ENCODE data around the gene SAE1.
A peak's percentile ranks its signal among the peaks of the same experiment; 100 is the strongest.

SAE1 gene

GRCh38 chr19:47120470-47121067, 10.1 kb upstream of the SAE1 start:
- H3K36me3 Mint-ChIP-seq (ENCODE audit: low read depth) = no peaks in the 10 kb centered on the region
- no peak overlapping the region for H3K27ac Mint-ChIP-seq
- no peak for DNase-seq
- no peak for TF ChIP-seq CTCF (IDR thresholded peaks at IDR 0.05)
- H3K4me1 Mint-ChIP-seq = peaks cover 18% of the 10 kb centered on the region
- no peak overlapping the region for H3K4me3 Mint-ChIP-seq
- H3K27me3 Mint-ChIP-seq (ENCODE audit: low read depth, poor library complexity) = no peaks in the 10 kb centered on the region
- H3K9me3 Mint-ChIP-seq = no peaks in the 10 kb centered on the region

- Mint-ChIP-seq H3K4me3 (no peak overlapping the region), H3K27me3 (ENCODE audit: low read depth, poor library complexity) (peaks cover 5% of the 10 kb centered on the region), H3K27ac (peak overlapping the region; percentile 66), H3K4me1 (peaks cover 18% of the 10 kb centered on the region), H3K9me3 (no peaks in the 10 kb centered on the region), H3K36me3 (ENCODE audit: low read depth) (no peaks in the 10 kb centered on the region)
- DNase-seq = no peak
- TF ChIP-seq CTCF (IDR thresholded peaks at IDR 0.05) = no peak
Measured at GRCh38 chr19:47122359-47123335, 8.0 kb upstream of the SAE1 start.

- no peak for TF ChIP-seq CTCF (IDR thresholded peaks at IDR 0.05)
- no peak overlapping the region for H3K4me3 Mint-ChIP-seq
- H3K36me3 Mint-ChIP-seq (ENCODE audit: low read depth) = no peaks in the 10 kb centered on the region
- peaks cover 18% of the 10 kb centered on the region for H3K4me1 Mint-ChIP-seq
- H3K27me3 Mint-ChIP-seq (ENCODE audit: low read depth, poor library complexity) = peaks cover 8% of the 10 kb centered on the region
- no peak for DNase-seq
- H3K27ac Mint-ChIP-seq = no peak overlapping the region
- peaks cover 4% of the 10 kb centered on the region for H3K9me3 Mint-ChIP-seq
Measured at GRCh38 chr19:47123406-47123805, 7.2 kb upstream of the SAE1 start.

- Mint-ChIP-seq H3K36me3 (ENCODE audit: low read depth) (peaks cover 2% of the 10 kb centered on the region), H3K27ac (no peak overlapping the region), H3K9me3 (peaks cover 11% of the 10 kb centered on the region), H3K4me1 (peaks cover 18% of the 10 kb centered on the region), H3K4me3 (no peak overlapping the region), H3K27me3 (ENCODE audit: low read depth, poor library complexity) (peaks cover 8% of the 10 kb centered on the region)
- peak; percentile 69 for TF ChIP-seq CTCF (IDR thresholded peaks at IDR 0.05)
- DNase-seq = no peak
Measured at GRCh38 chr19:47124937-47125668, 5.5 kb upstream of the SAE1 start.

- TF ChIP-seq CTCF (IDR thresholded peaks at IDR 0.05) = no peak
- DNase-seq = no peak
- Mint-ChIP-seq H3K4me1 (peaks cover 18% of the 10 kb centered on the region), H3K27ac (no peak overlapping the region), H3K9me3 (peaks cover 16% of the 10 kb centered on the region), H3K4me3 (no peak overlapping the region), H3K36me3 (ENCODE audit: low read depth) (peaks cover 7% of the 10 kb centered on the region), H3K27me3 (ENCODE audit: low read depth, poor library complexity) (peaks cover 13% of the 10 kb centered on the region)
Measured at GRCh38 chr19:47125669-47125938, 5.0 kb upstream of the SAE1 start.

Data from nephron progenitor cell (in vitro differentiated cells).